Measurements from ENCODE around the gene CNBP. TPM values are rescaled to one million over a fixed set of nuclear protein-coding genes. Genes with fewer than 3 reads are reported as not detected.

CNBP gene
- total and polyA plus RNA-seq, 2 of the 13 experiments (the other 11 are each of a cell fraction or from before 2014, with no cell fraction given): 282 to 354 TPM

DNA sequence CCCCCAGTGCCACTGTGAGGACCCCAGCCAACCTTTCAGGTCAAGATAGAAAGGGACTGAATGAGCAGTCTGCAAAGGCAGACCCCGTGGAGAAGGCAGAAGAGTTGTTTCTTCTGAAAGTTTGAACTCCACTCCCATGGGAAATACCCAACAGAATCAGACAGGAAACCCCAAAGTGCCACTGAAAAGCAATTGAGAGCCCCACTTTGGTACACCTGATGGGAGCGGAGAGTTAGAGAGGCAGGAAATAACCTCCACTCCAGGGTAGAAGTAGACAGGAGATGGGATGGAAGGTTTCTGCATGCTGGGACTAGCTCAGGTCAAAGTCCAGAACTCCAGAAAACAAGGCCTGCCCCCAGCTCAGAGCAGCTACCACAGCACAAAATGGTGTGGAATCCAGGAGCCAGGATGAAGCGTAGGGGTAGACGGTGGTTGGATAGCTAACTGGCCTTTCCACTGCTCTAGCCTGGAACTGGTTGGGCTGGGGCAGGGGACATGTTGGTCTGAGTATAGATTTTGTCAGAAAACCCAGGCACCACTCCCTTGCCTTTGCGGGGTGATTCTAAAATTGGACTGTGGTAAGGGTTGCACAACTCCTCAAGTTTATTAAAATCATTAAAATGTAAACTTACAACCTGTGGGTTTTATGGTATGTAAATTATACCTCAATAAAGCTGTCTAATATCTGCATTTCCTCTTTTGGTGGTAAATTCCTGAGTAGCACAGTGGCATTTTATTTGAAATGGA lies 60.2 kb downstream of the CNBP start (continued):
- TF ChIP-seq, protein P1, sequence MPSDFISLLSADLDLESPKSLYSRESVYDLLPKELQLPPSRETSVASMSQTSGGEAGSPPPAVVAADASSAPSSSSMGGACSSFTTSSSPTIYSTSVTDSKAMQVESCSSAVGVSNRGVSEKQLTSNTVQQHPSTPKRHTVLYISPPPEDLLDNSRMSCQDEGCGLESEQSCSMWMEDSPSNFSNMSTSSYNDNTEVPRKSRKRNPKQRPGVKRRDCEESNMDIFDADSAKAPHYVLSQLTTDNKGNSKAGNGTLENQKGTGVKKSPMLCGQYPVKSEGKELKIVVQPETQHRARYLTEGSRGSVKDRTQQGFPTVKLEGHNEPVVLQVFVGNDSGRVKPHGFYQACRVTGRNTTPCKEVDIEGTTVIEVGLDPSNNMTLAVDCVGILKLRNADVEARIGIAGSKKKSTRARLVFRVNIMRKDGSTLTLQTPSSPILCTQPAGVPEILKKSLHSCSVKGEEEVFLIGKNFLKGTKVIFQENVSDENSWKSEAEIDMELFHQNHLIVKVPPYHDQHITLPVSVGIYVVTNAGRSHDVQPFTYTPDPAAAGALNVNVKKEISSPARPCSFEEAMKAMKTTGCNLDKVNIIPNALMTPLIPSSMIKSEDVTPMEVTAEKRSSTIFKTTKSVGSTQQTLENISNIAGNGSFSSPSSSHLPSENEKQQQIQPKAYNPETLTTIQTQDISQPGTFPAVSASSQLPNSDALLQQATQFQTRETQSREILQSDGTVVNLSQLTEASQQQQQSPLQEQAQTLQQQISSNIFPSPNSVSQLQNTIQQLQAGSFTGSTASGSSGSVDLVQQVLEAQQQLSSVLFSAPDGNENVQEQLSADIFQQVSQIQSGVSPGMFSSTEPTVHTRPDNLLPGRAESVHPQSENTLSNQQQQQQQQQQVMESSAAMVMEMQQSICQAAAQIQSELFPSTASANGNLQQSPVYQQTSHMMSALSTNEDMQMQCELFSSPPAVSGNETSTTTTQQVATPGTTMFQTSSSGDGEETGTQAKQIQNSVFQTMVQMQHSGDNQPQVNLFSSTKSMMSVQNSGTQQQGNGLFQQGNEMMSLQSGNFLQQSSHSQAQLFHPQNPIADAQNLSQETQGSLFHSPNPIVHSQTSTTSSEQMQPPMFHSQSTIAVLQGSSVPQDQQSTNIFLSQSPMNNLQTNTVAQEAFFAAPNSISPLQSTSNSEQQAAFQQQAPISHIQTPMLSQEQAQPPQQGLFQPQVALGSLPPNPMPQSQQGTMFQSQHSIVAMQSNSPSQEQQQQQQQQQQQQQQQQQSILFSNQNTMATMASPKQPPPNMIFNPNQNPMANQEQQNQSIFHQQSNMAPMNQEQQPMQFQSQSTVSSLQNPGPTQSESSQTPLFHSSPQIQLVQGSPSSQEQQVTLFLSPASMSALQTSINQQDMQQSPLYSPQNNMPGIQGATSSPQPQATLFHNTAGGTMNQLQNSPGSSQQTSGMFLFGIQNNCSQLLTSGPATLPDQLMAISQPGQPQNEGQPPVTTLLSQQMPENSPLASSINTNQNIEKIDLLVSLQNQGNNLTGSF (CRISPR knock-in tag; IDR thresholded peaks at IDR 0.05): peak; percentile 64; the same call in 1 of the 2 replicates
- TF ChIP-seq, protein P2, sequence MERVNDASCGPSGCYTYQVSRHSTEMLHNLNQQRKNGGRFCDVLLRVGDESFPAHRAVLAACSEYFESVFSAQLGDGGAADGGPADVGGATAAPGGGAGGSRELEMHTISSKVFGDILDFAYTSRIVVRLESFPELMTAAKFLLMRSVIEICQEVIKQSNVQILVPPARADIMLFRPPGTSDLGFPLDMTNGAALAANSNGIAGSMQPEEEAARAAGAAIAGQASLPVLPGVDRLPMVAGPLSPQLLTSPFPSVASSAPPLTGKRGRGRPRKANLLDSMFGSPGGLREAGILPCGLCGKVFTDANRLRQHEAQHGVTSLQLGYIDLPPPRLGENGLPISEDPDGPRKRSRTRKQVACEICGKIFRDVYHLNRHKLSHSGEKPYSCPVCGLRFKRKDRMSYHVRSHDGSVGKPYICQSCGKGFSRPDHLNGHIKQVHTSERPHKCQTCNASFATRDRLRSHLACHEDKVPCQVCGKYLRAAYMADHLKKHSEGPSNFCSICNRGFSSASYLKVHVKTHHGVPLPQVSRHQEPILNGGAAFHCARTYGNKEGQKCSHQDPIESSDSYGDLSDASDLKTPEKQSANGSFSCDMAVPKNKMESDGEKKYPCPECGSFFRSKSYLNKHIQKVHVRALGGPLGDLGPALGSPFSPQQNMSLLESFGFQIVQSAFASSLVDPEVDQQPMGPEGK (CRISPR knock-in tag; IDR thresholded peaks at IDR 0.05): peak; percentile 65
- TF ChIP-seq ZNF136 (CRISPR knock-in tag; IDR thresholded peaks at IDR 0.05; ENCODE audit: low read depth) (no peak), SKI (IDR thresholded peaks at IDR 0.05; ENCODE audit: partially characterized antibody) (no peak), PRMT3 (CRISPR knock-in tag; IDR thresholded peaks at IDR 0.05; ENCODE audit: borderline replicate concordance, low read depth) (no peak), PRPF4 (IDR thresholded peaks at IDR 0.05; ENCODE audit: low read depth, low read length, poor library complexity, severe bottlenecking) (no peak), YEATS2 (CRISPR knock-in tag; IDR thresholded peaks at IDR 0.05; ENCODE audit: borderline replicate concordance) (0 out of 2 replicates have a peak, but pooled peaks have one; percentile 38), HOXA3 (CRISPR knock-in tag; IDR thresholded peaks at IDR 0.05) (peak; percentile 48), HOXA9 (CRISPR knock-in tag; IDR thresholded peaks at IDR 0.05; ENCODE audit: borderline replicate concordance) (no peak), THYN1 (CRISPR knock-in tag; IDR thresholded peaks at IDR 0.05; ENCODE audit: borderline replicate concordance, low read depth) (no peak), ZNF326 (CRISPR knock-in tag; IDR thresholded peaks at IDR 0.05; ENCODE audit: borderline replicate concordance) (no peak), SPEN (CRISPR knock-in tag; IDR thresholded peaks at IDR 0.05; ENCODE audit: low read depth) (0 out of 2 replicates have a peak, but pooled peaks have one; percentile 18), MZF1 (CRISPR knock-in tag; IDR thresholded peaks at IDR 0.05; ENCODE audit: borderline replicate concordance) (no peak), TBX3 (IDR thresholded peaks at IDR 0.05; ENCODE audit: borderline replicate concordance) (no peak), ZNF17 (CRISPR knock-in tag; IDR thresholded peaks at IDR 0.05) (no peak)
- TF ChIP-seq, protein P3, sequence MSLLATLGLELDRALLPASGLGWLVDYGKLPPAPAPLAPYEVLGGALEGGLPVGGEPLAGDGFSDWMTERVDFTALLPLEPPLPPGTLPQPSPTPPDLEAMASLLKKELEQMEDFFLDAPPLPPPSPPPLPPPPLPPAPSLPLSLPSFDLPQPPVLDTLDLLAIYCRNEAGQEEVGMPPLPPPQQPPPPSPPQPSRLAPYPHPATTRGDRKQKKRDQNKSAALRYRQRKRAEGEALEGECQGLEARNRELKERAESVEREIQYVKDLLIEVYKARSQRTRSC (CRISPR knock-in tag; IDR thresholded peaks at IDR 0.05; ENCODE audit: low read depth): no peak
- TF ChIP-seq, protein P4, sequence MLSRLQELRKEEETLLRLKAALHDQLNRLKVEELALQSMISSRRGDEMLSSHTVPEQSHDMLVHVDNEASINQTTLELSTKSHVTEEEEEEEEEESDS (CRISPR knock-in tag; IDR thresholded peaks at IDR 0.05; ENCODE audit: borderline replicate concordance): no peak
- TF ChIP-seq, protein P5, sequence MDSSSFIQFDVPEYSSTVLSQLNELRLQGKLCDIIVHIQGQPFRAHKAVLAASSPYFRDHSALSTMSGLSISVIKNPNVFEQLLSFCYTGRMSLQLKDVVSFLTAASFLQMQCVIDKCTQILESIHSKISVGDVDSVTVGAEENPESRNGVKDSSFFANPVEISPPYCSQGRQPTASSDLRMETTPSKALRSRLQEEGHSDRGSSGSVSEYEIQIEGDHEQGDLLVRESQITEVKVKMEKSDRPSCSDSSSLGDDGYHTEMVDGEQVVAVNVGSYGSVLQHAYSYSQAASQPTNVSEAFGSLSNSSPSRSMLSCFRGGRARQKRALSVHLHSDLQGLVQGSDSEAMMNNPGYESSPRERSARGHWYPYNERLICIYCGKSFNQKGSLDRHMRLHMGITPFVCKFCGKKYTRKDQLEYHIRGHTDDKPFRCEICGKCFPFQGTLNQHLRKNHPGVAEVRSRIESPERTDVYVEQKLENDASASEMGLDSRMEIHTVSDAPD (CRISPR knock-in tag; IDR thresholded peaks at IDR 0.05): no peak

Data from HepG2 (cell line).